Mesothelial cell of epicardium (in vitro differentiated cells): ENCODE measurements around the gene UAP1L1. TPM values are rescaled to one million over a fixed set of nuclear protein-coding genes. Genes with fewer than 3 reads are reported as not detected.

Experiments
- DNase-seq, 2 experiments: peaks; one replicate each; pipeline ENCODE4 v3.0.0; 2021; ENCODE audit warnings: low spot score in 2 of 2; ENCODE audit not compliant: unreplicated experiment in 2 of 2
- H3K27ac Mint-ChIP-seq: 2 replicates; pipeline ENCODE4 v1.8.0; 2021; ENCODE audit warnings: mixed read lengths
- H3K27me3 Mint-ChIP-seq: 2 replicates; pipeline ENCODE4 v1.8.0; 2021; ENCODE audit warnings: low read depth, mixed read lengths
- H3K36me3 Mint-ChIP-seq: 2 replicates; pipeline ENCODE4 v1.8.0; 2021; ENCODE audit warnings: mixed read lengths
- H3K4me1 Mint-ChIP-seq: 2 replicates; pipeline ENCODE4 v1.8.0; 2021; ENCODE audit warnings: mixed read lengths
- H3K4me3 Mint-ChIP-seq: 2 replicates; pipeline ENCODE4 v1.8.0; 2021; ENCODE audit warnings: mild to moderate bottlenecking, moderate library complexity, mixed read lengths
- H3K9me3 Mint-ChIP-seq: 2 replicates; pipeline ENCODE4 v1.8.0; 2021; ENCODE audit warnings: mixed read lengths
- CTCF ChIP-seq: fragments of 200-600 bp; sonication (generic); IDR thresholded peaks from one replicate; pipeline ENCODE4 v1.5.0; 2021; ENCODE audit warnings: antibody characterized with exemption; ENCODE audit not compliant: unreplicated experiment
- total RNA-seq: library from RNA; stranded (reverse); gene quantifications from 3 replicates; pipeline ENCODE4 v1.2.1, GENCODE V29; 2021

Gene UAP1L1
- total RNA-seq, 1 donor from 2014 or later = 5.5 TPM

DNA sequence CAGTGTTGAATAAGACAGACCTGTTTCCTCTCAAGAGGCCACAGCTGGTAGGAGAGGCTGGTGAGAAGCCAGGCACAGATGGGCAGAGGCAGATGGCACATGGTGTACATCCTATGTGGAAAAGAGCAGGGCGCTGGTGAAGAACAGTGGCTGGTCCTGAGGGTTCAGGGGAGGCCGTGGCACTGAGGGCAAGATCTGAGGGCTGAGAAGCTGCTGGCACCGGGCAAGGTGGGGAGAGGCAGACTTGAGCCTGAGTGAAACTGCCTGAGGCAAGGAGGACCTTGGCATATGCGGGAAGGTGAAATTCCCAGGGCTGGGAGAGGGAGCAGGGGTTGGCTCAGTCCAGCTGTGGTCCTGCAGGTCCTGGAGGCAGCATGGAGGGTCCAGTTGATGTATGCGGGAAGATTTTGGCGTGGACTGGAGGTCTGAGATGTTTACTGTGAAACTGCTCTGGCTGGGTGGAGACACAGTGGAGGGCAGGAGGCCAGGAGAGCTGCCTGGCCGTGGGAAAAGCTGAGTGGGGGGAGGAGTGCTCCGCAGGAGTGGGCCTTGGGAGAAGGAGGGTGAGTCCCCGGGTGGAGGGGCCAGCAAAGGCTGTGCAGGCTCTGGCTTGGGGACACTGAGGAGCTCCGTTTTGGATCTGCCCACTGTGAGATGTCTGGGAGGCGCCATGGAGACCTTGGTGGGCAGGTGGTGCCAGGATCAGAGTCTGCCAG lies 12.1 kb downstream of the UAP1L1 start:
- H3K27me3 Mint-ChIP-seq = no peaks in the 10 kb centered on the region
- no peak overlapping the region for H3K4me3 Mint-ChIP-seq
- no peak for DNase-seq
- TF ChIP-seq CTCF = no peak
- no peaks in the 10 kb centered on the region for H3K9me3 Mint-ChIP-seq
- H3K36me3 Mint-ChIP-seq = peaks cover 12% of the 10 kb centered on the region
- no peak overlapping the region for H3K27ac Mint-ChIP-seq
- peaks cover 15% of the 10 kb centered on the region for H3K4me1 Mint-ChIP-seq

DNA sequence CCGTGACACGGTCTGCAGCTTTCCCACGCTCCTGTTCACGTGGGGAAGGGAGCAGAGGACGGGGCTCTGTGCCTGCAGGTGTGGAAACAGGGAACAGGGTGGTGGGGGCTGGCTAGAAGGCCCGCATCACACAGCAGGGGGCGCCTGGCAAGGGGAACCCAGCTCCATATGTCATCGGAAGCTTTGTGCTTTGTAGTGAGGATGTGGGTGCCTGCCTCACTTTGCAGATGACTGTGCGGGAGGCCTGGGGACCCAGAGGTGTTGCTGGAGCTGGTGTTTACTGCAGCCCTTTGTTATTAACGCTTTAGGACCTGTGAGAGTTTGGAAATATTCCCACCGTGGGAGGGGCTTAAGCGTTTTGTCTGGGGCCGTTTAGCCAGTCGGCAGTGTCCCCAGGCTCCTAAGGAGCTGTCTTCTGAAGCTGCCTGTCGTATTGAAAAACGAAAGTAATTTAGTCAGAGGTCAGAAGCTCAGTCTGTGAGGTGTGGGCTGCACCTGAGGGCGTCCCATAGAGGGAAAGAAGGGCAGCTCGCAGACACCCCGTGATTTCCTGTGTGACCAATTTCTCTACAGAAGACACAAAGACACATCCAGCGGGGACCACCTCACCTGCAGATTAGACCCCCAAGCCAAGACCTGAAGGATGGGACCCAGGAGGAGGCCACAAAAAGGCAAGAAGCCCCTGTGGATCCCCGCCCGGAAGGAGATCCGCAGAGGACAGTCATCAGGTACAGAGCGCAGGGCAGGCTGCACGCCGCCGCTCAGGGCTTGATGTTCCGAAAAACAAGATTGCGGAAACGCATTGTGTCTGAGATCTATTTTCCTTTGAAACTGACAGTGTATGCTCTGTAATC lies 18.6 kb downstream of the UAP1L1 start:
- H3K27ac Mint-ChIP-seq = no peak overlapping the region
- peaks cover 26% of the 10 kb centered on the region for H3K36me3 Mint-ChIP-seq
- TF ChIP-seq CTCF = no peak
- DNase-seq = no peak
- no peaks in the 10 kb centered on the region for H3K27me3 Mint-ChIP-seq
- H3K9me3 Mint-ChIP-seq = no peaks in the 10 kb centered on the region
- no peak overlapping the region for H3K4me3 Mint-ChIP-seq
- H3K4me1 Mint-ChIP-seq = no peaks in the 10 kb centered on the region

DNA sequence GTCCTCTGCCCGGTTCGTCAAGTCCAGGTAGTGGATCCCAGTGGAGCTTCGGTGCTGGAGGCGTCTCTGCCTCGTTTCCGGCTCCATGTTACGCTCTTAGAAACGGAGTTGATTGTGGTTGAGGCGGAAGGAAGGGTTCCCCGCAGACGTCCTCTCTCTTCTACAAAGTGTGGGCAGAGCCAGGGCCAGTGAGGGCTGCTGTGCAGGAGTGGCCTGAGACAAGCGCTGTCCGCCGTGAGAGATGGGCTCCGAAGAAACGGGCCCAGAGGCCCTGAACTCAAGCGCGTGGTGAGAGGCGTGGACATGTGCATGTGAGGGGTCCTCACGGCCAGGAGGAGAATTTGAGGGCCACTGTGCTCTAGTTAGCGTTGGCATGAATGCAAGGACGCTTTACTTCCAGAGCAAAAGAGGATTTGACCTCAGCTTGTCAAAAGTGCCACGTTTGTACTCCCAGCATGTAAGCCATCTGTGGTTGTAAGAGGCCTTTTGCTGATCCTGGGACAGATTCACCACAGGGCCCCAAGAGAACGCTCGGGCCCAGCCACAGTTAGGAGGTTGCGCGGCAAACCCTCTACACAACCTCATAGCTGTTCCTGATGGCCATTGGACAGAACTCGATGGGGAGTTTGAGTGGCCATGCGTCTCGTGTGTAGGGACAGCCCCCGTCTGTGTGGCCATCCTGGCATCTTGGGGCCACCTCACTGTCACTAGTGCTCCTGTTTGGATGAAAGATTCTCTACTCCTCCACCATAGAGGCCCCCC lies 19.6 kb downstream of the UAP1L1 start:
- Mint-ChIP-seq H3K27ac (no peak overlapping the region), H3K36me3 (peaks cover 23% of the 10 kb centered on the region), H3K27me3 (no peaks in the 10 kb centered on the region), H3K4me1 (no peaks in the 10 kb centered on the region), H3K9me3 (no peaks in the 10 kb centered on the region), H3K4me3 (no peak overlapping the region)
- no peak for DNase-seq
- no peak for TF ChIP-seq CTCF

GRCh38 chr9:137097761-137098462 lies 20.6 kb downstream of the UAP1L1 start:
- Mint-ChIP-seq H3K36me3 (peaks cover 17% of the 10 kb centered on the region), H3K27me3 (no peaks in the 10 kb centered on the region), H3K27ac (no peak overlapping the region), H3K4me3 (no peak overlapping the region), H3K9me3 (no peaks in the 10 kb centered on the region), H3K4me1 (no peaks in the 10 kb centered on the region)
- TF ChIP-seq CTCF = no peak
- DNase-seq = no peak

- H3K9me3 Mint-ChIP-seq = no peaks in the 10 kb centered on the region
- H3K27me3 Mint-ChIP-seq = no peaks in the 10 kb centered on the region
- H3K27ac Mint-ChIP-seq = no peak overlapping the region
- H3K4me1 Mint-ChIP-seq = no peaks in the 10 kb centered on the region
- no peak for DNase-seq
- TF ChIP-seq CTCF = no peak
- peaks cover 15% of the 10 kb centered on the region for H3K36me3 Mint-ChIP-seq
- H3K4me3 Mint-ChIP-seq = no peak overlapping the region
Measured at GRCh38 chr9:137099231-137099630, 21.9 kb downstream of the UAP1L1 start.
